ENCODE data around the gene ZNF584.

- TF ChIP-seq CTCF (conservative IDR thresholded peaks at IDR 0.05; ENCODE audit: low read length), result no peak
- no peak for TF ChIP-seq EZH2phosphoT487 (IDR thresholded peaks at IDR 0.05; ENCODE audit: borderline replicate concordance)
Measured at GRCh38 chr19:58368561-58369360, 39.7 kb upstream of the ZNF584 start.

Data from Loucy (cell line).